Astrocyte (in vitro differentiated cells and primary cell): ENCODE results near the gene MAST3.

ENCODE experiments used
- EZH2 ChIP-seq: IDR thresholded peaks from 2 replicates; pipeline ENCODE4 v1.6.1; 2012; ENCODE audit warnings: mild to moderate bottlenecking, low read length, inconsistent platforms; ENCODE audit not compliant: insufficient read depth
- TF ChIP-seq, protein P1 (sequence below): IDR thresholded peaks from 2 replicates; pipeline ENCODE4 v1.5.1; 2011; ENCODE audit warnings: low read depth, mild to moderate bottlenecking, inconsistent platforms, low read length, moderate library complexity; ENCODE audit not compliant: insufficient read depth

DNA sequence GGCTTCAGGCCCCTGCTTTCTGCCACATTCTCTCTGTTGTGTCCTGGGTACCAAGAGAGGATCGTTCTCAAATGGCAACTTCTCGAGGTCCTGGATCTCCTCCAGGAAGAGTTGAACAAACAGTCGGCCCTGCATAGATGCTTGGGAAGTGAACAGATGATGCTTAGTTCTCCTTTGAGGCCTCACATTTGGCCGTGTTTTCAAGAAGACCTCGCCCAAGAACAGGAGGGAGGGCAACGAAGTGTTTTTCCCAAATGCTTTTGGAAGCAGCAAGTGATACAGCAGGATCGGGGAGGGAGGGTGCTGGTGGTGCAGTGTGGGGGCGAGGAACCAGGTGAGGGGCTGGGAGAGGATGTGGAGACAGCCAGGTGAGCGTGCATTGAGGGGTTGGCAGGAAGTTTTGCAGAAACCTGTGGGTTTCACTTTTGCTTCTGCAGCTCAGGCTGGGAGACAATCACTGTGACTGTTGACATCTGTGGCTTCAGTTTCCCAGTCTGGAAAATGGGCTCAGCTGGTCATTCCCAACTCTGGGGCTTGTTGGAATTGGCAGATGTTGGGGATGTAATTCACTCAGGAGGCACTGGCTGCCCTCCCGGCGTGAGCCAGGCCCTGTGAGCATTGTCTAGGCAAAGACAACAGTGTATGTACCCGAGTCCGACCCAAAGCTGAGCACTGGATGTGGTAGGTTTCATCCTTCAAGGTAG is 21.6 kb downstream of the MAST3 start:
- TF ChIP-seq, protein P1, sequence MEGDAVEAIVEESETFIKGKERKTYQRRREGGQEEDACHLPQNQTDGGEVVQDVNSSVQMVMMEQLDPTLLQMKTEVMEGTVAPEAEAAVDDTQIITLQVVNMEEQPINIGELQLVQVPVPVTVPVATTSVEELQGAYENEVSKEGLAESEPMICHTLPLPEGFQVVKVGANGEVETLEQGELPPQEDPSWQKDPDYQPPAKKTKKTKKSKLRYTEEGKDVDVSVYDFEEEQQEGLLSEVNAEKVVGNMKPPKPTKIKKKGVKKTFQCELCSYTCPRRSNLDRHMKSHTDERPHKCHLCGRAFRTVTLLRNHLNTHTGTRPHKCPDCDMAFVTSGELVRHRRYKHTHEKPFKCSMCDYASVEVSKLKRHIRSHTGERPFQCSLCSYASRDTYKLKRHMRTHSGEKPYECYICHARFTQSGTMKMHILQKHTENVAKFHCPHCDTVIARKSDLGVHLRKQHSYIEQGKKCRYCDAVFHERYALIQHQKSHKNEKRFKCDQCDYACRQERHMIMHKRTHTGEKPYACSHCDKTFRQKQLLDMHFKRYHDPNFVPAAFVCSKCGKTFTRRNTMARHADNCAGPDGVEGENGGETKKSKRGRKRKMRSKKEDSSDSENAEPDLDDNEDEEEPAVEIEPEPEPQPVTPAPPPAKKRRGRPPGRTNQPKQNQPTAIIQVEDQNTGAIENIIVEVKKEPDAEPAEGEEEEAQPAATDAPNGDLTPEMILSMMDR = no peak
- TF ChIP-seq EZH2 = no peak
